HG02885 (cell line): ENCODE measurements around the gene SUV39H1.
"Not testable (repeated sequence)": the region's sequence is repeated elsewhere in the genome, so short reads cannot be mapped to it uniquely, and the experiment has no call there.

ENCODE experiments used
- ATAC-seq: cut with Tn5 transposase; IDR thresholded peaks from one replicate; pipeline ENCODE4 v1.9.1; 2021; ENCODE audit warnings: mild to moderate bottlenecking; ENCODE audit not compliant: unreplicated experiment, poor library complexity

SUV39H1 gene

GRCh38 chrX:48684134-48684533 lies 12.4 kb upstream of the SUV39H1 start:
- no peak for ATAC-seq

DNA sequence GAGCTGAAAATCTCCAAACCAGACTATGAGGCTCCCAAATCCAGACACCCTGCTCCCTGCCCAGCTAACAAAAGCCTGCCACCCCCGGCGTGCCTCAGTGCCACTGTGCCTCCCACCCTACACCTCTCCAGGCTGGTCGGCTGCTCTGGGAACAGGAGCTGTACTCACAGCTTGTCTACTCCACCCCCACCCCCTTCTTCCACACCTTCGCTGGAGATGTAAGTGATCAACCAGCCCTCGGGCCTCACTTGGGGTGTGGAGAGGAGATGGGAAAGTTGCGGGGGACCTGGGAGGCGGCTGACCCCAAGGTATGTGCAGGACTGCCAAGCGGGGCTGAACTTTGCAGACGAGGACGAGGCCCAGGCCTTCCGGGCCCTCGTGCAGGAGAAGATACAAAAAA lies 11.1 kb upstream of the SUV39H1 start:
- no peak for ATAC-seq

DNA sequence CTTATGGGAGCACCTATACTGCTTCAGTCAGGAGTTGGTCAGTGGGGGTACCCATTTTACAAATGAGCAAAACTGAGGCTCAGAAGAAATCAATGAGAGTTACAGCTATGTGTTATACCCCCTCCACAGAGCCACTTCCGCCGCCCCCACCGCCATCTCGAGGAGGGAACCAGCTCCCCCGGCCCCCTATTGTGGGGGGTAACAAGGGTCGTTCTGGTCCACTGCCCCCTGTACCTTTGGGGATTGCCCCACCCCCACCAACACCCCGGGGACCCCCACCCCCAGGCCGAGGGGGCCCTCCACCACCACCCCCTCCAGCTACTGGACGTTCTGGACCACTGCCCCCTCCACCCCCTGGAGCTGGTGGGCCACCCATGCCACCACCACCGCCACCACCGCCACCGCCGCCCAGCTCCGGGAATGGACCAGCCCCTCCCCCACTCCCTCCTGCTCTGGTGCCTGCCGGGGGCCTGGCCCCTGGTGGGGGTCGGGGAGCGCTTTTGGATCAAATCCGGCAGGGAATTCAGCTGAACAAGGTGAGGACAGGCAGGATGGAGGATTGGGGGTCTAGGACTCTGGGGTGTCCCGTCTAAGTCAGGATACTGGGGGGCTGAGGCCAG lies 7.9 kb upstream of the SUV39H1 start:
- ATAC-seq: no peak

GRCh38 chrX:48689208-48689920 lies 7.2 kb upstream of the SUV39H1 start:
- ATAC-seq: no peak

DNA sequence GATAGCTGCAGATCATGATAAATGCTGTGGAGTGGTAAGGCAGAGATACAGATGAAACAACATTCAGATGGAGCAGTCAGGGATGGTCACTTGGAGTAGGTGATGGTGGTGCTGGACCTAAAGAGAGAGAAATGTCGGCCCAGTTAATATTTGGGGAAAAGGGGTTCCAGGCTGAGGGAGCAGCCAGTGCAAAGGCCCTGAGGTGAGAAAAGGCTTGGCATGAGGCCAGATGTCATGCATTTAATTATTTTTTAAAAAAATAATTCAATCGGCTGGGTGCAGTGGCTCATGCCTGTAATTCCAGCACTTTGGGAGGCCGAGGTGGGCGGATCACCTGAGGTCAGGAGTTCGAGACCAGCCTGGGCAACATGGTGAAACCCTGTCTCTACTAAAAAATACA lies 4.8 kb upstream of the SUV39H1 start:
- ATAC-seq: not testable (repeated sequence)

GRCh38 chrX:48694776-48695533 lies 1.6 kb upstream of the SUV39H1 start:
- no peak for ATAC-seq

DNA sequence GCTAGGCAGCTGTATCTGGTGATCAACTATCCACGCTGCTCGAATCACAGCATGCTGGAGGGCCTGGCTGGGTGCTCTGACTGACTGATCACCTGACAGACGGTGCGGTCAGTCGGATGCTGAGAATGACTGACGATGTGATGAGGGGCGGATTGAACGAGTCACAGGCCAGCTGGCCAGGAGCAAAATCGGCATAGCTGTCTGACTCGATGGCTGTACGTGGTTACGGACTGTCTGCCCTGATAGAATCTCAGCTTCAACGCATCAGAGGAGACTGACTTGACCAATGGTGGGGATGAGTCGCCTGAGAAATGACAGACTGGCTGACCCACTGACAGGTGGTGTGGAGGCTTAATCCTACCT lies 1.0 kb upstream of the SUV39H1 start:
- ATAC-seq: no peak

- no peak for ATAC-seq
Measured at GRCh38 chrX:48695925-48696300, 621 bp upstream of the SUV39H1 start.

DNA sequence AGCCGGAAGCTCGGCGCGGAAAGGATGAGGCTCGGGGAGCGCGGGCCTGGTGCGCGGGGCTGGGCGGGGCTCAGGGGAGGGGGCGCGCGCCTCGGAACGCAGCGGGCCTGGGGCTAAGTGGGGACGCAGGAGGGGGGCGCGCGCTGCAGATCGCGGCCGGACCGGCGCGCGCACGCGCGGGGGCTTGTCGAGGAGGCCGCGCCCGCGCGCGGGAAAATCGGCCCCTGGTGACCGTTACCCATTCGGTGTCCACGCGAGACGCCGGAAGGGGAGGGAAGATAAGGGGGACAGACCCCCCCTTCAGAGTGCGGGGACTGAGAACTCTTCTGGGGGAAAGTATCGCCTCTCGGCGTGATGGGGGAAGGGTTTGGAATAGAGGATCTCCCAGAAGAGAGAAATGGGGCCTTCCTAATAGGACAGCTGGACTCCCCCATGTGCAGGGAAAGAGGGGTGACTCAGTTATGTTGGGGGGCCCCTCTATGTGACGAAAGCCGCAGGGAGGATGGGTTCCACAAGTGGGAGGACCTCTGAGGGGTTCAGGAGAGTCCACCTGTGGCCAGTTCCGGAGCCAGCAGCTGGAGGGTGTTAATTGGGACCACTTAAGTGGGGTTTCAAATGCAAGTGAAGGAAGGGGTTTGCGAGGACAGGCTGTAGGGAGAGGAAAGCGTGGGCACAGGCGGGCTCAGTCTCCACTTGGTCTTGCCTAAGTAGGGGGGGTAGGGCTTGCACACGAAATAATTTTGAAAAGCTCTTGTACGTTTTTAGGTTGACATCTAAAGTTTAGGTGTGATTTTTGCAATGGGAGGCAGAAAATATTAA lies 584 bp downstream of the SUV39H1 start:
- ATAC-seq: peak; percentile 26

DNA sequence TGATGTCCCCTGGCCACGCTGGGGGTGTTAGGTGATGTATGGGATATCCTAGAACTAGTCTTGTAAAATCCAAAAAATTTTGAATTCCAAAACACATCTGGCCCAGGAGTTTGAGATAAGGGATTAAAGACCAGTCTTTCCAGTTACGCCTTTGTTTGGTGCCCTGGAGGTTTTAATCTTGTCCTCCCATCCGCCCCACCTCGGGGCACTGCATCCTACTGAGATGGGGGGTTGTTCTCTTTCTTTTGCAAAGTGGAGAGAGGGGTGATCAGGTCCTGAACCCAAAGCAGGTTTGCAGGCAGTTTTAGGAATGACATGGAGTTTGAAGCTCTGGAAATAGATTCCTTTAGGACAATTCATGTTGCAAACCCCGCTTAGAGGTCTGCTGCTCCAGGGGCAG lies 1.8 kb downstream of the SUV39H1 start:
- ATAC-seq: no peak

GRCh38 chrX:48700246-48700645 lies 3.7 kb downstream of the SUV39H1 start:
- ATAC-seq: no peak

GRCh38 chrX:48700951-48701653 lies 4.6 kb downstream of the SUV39H1 start:
- no peak for ATAC-seq

GRCh38 chrX:48702032-48702431 lies 5.5 kb downstream of the SUV39H1 start:
- ATAC-seq: no peak

GRCh38 chrX:48702716-48703115 lies 6.2 kb downstream of the SUV39H1 start:
- ATAC-seq: no peak

- ATAC-seq: no peak
Measured at GRCh38 chrX:48703228-48703627, 6.7 kb downstream of the SUV39H1 start.

DNA sequence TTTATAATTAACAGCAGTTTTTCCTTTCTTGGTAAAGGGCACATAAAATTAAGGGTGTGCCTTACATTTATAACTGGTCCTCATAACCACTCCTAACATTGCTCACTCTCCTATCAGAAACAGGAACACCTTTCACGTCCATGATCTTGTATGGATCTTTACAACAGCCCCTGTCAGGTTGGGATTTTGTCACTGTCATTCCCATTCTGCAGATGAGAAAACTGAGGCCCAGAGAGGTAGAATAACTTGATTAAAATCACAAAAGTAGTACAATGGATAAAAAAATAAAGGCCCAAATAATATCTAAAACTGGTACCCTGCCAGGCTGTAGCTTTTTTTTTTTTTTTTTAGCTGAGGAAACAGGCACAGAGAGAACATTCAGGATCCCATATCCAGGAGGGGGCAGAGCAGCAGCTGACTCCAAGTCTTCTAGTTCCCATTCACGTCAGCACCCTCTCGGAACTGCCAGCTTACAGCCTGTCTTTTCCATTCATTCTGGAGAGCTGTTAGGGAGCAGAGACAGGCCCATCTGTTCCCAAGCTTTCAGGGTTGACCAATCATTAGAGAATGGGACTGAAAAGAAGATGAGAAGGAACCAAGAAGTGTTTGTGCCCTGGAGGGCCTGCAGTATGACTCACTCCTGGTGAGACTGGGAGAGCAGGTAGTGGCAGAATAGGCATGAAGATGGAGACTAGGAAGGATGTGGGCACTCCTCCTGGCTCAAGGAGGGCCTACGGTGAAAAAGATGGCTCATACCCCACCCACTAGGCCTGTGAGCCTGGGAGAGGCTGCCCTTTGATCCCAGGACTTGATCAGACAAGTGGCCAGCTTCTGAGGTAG lies 7.3 kb downstream of the SUV39H1 start:
- no peak for ATAC-seq

GRCh38 chrX:48705871-48706270 lies 9.3 kb downstream of the SUV39H1 start:
- ATAC-seq: no peak

DNA sequence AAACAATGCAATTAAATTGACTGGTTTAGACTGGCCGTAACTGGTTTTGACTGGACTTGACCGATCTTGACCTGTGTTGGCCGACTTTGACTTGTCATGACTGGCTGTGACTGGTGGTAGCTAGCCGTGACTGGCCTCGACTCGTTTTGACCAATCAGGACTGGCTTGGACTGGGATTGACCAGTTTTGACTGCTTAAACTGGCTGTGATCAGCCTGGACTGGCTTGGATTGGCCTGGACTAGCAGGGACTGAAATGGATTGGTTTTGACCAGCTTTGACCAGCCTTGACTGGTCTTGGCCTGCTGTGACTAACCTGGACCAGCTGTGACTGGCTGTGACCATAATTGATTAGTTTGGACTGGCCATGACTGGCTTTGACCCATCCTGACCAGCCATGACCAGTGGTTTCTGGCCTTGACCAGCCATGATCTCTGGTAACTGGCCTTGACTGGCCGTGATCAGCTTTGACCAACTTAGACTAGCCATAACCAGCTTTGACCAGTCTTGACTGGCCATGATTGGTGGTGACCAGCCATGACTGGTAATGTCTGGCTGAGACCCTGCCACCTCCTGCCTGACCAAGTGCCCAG lies 13.1 kb downstream of the SUV39H1 start:
- no peak for ATAC-seq
